ENCODE results near the gene ARPC3. TPM values are rescaled to one million over a fixed set of nuclear protein-coding genes. Genes with fewer than 3 reads are reported as not detected.
"Not testable (repeated sequence)": the region's sequence is repeated elsewhere in the genome, so short reads cannot be mapped to it uniquely, and the experiment has no call there.

The ARPC3 gene
- total RNA-seq, 1 donor from 2014 or later = 238 TPM

- H3K27ac ChIP-seq = no peak overlapping the region
- ATAC-seq = no peak
- no peak for TF ChIP-seq CTCF (IDR thresholded peaks at IDR 0.05)
- intact Hi-C loops (cut with DNase I) = no loop called here
- peaks cover 20% of the 10 kb centered on the region for H3K4me1 ChIP-seq
- H3K27me3 ChIP-seq = no peaks in the 10 kb centered on the region
- DNase-seq = no peak
- peak overlapping the region; percentile 76 for H3K4me3 ChIP-seq
- H3K36me3 ChIP-seq = peaks cover 31% of the 10 kb centered on the region
- no peaks in the 10 kb centered on the region for H3K9me3 ChIP-seq
Observed at GRCh38 chr12:110466791-110467190, 16.7 kb upstream of the ARPC3 start.

- H3K36me3 ChIP-seq = peaks cover 40% of the 10 kb centered on the region
- H3K9me3 ChIP-seq; intact Hi-C loops (cut with DNase I); H3K4me3 ChIP-seq; DNase-seq; H3K27me3 ChIP-seq; H3K27ac ChIP-seq; ATAC-seq: not testable (repeated sequence)
- peaks cover 20% of the 10 kb centered on the region for H3K4me1 ChIP-seq
Observed at GRCh38 chr12:110465765-110466164, 15.6 kb upstream of the ARPC3 start.

- Histone ChIP-seq H3K4me3 (no peak overlapping the region), H3K27me3 (no peaks in the 10 kb centered on the region), H3K9me3 (no peaks in the 10 kb centered on the region), H3K36me3 (peaks cover 46% of the 10 kb centered on the region), H3K27ac (no peak overlapping the region), H3K4me1 (peaks cover 19% of the 10 kb centered on the region)
- DNase-seq (no peak), ATAC-seq (no peak)
- intact Hi-C loops (cut with DNase I) = no loop called here
- no peak for TF ChIP-seq CTCF (IDR thresholded peaks at IDR 0.05)
Observed at GRCh38 chr12:110465024-110465423, 14.9 kb upstream of the ARPC3 start.

- H3K9me3 ChIP-seq; H3K27ac ChIP-seq; ATAC-seq; DNase-seq; H3K27me3 ChIP-seq; H3K4me3 ChIP-seq; H3K4me1 ChIP-seq; intact Hi-C loops (cut with DNase I): not testable (repeated sequence)
- H3K36me3 ChIP-seq = peaks cover 69% of the 10 kb centered on the region
Observed at GRCh38 chr12:110461189-110461588, 11.1 kb upstream of the ARPC3 start.

- no peak for TF ChIP-seq CTCF (IDR thresholded peaks at IDR 0.05)
- Histone ChIP-seq H3K27ac (no peak overlapping the region), H3K27me3 (no peaks in the 10 kb centered on the region), H3K4me3 (no peak overlapping the region), H3K4me1 (peaks cover 12% of the 10 kb centered on the region), H3K9me3 (no peaks in the 10 kb centered on the region), H3K36me3 (peaks cover 72% of the 10 kb centered on the region)
- ATAC-seq = no peak
- intact Hi-C loops (cut with DNase I) = no loop called here
- DNase-seq = no peak
Observed at GRCh38 chr12:110458756-110459155, 8.6 kb upstream of the ARPC3 start.

GRCh38 chr12:110453569-110454296, 3.6 kb upstream of the ARPC3 start:
- peaks cover 17% of the 10 kb centered on the region for H3K4me1 ChIP-seq
- no peaks in the 10 kb centered on the region for H3K9me3 ChIP-seq
- no peak for ATAC-seq
- intact Hi-C loops (cut with DNase I) = no loop called here
- H3K4me3 ChIP-seq = no peak overlapping the region
- no peaks in the 10 kb centered on the region for H3K27me3 ChIP-seq
- no peak for TF ChIP-seq CTCF (IDR thresholded peaks at IDR 0.05)
- no peak overlapping the region for H3K27ac ChIP-seq
- H3K36me3 ChIP-seq = peaks cover 44% of the 10 kb centered on the region
- DNase-seq = no peak

GRCh38 chr12:110451263-110451662, 1.1 kb upstream of the ARPC3 start:
- no peak for TF ChIP-seq CTCF (IDR thresholded peaks at IDR 0.05)
- peak overlapping the region; percentile 14 for H3K27ac ChIP-seq
- H3K27me3 ChIP-seq = no peaks in the 10 kb centered on the region
- no peaks in the 10 kb centered on the region for H3K9me3 ChIP-seq
- DNase-seq = no peak
- no peak overlapping the region for H3K4me3 ChIP-seq
- no peak for ATAC-seq
- peaks cover 30% of the 10 kb centered on the region for H3K4me1 ChIP-seq
- peaks cover 47% of the 10 kb centered on the region for H3K36me3 ChIP-seq
- intact Hi-C loops (cut with DNase I) = no loop called here

All from upper lobe of right lung (tissue), 1 donor.